GM10266 (cell line): ENCODE data around the gene SCARB1.

ENCODE experiments used
- DNase-seq: peaks from one replicate; pipeline ENCODE4 v3.0.0; 2012; ENCODE audit errors: extremely low spot score
- CTCF ChIP-seq: IDR thresholded peaks from 2 replicates; pipeline ENCODE4 v1.5.1; 2012; ENCODE audit warnings: mild to moderate bottlenecking, low read depth; ENCODE audit not compliant: control insufficient read depth, insufficient read depth; ENCODE audit errors: missing control alignments

The SCARB1 gene

DNA sequence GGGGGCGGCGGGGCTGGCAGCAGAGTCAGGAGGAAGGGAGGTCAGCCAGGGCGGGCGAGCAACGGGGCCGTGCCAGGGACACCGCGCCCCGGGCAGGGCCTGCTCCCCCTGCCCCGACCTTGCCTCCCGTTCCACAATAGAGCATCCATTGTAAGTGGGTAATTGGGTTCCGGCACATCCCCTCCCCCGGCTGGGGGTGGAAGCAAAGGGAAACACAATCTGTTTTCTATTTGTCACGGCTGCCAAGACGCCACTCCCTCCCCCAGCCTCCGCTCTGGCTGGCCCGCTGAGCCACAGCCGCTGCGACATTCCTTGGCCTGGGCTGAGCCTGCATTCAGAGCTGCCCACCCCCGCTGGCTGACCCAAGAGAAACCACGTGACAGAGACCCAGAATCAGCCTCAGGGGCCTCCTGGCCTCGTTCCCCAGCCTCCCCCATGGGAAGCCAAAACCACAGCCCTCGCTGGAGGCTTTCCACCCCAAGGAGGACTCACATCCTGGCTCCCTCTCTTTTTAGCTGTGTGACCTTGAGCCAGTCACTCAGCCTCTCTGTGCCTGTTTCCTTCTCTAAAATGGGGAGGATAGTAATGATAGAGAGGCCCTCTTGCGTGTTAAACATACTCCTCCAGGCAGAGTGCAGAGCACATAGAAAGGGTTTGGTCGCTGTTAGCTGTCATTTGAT, 117.6 kb downstream of the SCARB1 start:
- no peak for TF ChIP-seq CTCF
- peak; percentile 61 for DNase-seq

GRCh38 chr12:124745465-124745890, 118.2 kb downstream of the SCARB1 start:
- DNase-seq: no peak
- no peak for TF ChIP-seq CTCF

DNA sequence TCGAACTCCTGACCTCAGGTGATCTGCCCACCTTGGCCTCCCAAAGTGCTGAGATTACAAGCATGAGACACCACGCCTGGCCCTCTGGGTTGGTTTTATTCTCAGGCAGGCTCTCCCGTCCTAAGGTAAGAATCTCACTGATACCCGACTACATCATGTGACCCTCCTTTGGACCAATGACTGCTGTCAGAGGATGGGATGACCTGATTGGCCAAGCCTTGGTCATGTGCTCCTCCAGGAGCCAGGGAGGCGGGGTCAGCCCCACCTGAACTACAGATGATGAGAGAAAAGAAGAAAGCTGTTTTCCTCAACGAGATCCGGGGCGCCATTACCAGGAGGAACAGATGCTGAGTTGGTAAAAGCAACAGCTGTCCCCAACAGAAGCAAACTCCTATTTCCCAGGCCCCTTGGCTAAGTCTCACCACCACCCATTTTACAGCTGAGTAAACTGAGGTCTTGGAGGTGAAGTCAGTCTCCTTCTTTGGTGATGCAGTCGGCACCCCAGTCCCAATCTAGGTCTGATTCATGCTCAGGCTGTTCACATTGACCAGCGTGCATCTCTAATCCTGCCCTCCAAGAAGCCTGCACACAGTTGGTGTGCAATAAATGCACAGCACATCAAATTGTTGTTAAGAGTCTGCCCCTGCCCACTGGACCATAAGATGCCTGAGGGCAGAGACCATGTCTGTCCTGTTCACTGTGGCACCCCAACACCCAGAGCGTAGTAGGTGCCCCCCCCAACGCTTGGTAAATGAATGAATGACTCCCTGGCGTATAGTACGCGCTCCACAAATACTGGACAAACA, 118.8 kb downstream of the SCARB1 start:
- TF ChIP-seq CTCF: no peak
- peak; percentile 81 for DNase-seq

DNA sequence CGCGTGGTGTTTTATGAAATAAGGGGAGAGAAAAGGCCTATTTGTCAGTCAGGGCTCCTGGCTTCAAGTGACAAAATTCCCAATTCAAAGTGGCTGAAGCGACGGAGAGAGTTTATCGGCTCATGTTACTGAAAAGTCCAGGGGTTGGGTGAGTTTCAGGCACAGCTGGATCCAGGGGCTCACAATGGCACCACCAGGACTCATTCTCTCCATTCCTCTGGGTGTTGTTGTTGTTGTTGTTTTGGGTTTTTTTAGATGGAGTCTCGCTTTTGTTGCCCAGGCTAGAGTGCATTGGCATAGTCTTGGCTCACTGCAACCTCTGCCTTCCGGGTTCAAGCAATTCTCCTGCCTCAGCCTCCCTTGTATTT, 119.4 kb downstream of the SCARB1 start:
- DNase-seq: no peak
- TF ChIP-seq CTCF: no peak

DNA sequence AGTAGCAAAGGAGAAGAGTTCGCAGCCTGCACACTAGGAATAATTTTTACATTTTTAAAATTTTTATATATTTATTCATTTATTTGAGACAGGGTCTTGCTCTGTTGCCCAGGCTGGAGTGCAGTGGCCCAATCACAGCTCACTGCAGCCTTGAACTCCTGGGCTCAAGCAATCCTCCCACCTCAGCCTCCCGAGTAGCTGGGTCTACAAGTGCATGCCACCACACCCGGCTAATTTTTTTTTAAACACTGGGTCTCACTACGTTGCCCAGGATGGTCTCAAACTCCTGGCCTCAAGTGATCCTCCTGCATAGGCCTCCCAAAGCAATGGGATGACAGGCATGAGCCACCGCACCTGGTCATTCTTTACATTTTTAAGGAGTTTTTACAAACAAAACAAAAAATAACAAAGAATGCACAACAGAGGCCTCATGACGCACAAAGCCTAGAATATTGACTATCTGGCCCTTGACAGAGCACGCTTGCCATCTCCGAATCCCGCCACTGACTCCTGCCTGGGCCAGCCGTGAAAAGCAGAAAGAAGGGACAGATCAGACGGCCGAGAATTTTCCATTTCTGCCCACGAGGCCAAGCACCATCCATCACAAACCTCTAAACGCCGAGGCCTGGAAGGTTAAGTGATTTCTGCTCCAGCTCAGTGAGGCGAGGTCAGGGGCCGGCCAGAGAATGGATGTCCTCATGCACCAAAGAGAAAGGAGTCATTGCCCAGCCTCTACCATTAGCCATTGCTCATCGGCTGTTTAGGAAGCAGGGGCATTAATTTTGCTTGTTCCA, 120.0 kb downstream of the SCARB1 start:
- no peak for TF ChIP-seq CTCF
- DNase-seq: no peak

DNA sequence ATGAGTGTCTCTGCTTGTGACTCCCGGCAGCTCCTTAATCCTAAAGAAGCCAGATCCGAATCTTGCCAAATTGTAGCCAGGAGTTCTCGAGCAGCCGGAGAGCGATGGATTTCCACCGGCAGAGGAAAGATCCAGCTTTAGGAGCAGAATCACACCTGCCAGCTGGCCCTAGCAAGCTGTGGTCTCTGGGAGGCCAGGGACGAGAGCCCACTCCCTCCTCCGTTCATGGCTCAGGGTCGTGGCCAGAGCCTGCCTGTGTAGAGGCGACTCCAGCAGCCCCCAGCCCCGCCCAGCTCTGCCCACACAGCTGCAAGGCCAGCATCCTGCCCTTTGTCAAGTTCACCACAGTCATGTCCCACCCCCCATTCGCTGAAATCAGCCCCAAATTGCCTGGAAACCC, 121.0 kb downstream of the SCARB1 start:
- no peak for TF ChIP-seq CTCF
- DNase-seq: no peak
